Stimulated activated CD8-positive, alpha-beta memory T cell treated with anti-CD3 and anti-CD28 coated beads, Interleukin-15, amount 100 ng/mL, for 24 hours (primary cell): ENCODE data around the gene DENND4B.
A peak's percentile ranks its signal among the peaks of the same experiment; 100 is the strongest.
"Not testable (repeated sequence)": the region's sequence is repeated elsewhere in the genome, so short reads cannot be mapped to it uniquely, and the experiment has no call there.

Experiments
- DNase-seq: peaks from one replicate; pipeline ENCODE4 v3.0.0-alpha.2; 2020; ENCODE audit warnings: low read depth

Gene DENND4B

GRCh38 chr1:153928245-153928644 lies 18.3 kb downstream of the DENND4B start:
- DNase-seq, result no peak

DNA sequence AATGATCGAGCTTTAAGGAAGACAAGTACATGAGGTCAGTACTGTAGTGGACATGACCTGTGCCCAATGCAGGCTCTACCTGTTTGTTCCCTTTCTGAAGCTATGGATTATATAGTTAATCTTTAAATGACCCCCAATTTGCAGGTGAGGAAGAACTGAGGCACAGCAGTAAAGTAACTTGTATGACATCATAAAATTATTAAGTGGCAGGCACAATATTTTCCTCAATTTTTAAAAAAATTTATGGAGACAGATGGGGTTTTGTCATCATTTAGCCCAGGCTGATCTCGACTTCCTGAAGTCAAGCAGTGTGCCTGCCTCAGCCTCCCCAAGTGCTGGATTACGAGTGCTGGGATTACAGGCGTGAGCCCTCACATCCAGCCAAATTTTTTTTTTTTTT lies 20.1 kb downstream of the DENND4B start:
- DNase-seq, result no peak

DNA sequence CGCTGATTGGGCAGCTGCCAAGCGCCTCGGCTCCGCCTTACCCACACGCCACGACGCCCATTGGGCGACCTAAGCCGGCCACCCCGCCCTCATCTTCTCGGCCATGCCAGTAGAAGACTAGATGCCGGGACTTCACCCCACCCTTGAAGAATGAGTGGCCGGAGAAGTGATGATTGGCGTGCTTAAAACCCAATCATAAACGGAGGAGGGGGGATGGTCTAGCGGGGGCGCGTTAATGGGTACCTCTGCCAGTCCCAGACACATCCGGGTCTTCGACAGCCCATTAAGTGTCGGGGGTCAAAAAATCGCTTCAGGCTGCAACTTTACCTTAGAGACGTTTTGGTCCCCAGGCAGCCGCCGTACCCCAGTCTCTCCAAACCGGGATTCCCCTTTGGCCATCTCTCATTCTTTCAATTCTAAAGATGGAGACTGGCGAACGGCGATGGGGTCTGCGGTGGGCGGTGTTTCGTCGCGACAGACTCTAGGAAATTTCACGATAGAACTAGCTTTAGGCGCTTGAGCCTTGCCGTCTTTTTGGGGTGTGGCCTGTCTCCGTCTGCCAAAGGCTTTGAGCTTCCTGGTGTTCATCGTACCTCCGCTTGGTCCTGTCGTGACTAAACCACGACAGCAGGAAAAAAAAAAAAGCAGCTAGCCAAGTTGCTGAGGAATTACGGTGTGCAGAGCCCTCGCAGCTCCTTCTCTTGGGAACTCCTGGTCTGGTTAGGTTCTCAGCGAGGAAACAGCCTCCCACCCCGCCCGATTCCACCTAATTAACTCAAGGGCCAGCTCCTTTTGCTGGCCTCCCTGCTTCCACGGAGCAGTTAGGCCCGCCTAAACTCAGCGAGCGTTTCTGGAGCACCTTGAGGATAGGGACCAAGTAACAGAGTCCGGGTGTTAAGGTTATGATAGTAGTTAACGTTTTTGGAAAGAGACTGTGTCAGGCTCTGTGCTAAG lies 23.3 kb downstream of the DENND4B start, which contains the start of gene GATAD2B:
TSS of gene GATAD2B (minus strand) at position 1 of the 954 bp plus-strand sequence. CDS start 94,625 bp downstream, outside the sequence.
- DNase-seq, result peak; percentile 90

DNA sequence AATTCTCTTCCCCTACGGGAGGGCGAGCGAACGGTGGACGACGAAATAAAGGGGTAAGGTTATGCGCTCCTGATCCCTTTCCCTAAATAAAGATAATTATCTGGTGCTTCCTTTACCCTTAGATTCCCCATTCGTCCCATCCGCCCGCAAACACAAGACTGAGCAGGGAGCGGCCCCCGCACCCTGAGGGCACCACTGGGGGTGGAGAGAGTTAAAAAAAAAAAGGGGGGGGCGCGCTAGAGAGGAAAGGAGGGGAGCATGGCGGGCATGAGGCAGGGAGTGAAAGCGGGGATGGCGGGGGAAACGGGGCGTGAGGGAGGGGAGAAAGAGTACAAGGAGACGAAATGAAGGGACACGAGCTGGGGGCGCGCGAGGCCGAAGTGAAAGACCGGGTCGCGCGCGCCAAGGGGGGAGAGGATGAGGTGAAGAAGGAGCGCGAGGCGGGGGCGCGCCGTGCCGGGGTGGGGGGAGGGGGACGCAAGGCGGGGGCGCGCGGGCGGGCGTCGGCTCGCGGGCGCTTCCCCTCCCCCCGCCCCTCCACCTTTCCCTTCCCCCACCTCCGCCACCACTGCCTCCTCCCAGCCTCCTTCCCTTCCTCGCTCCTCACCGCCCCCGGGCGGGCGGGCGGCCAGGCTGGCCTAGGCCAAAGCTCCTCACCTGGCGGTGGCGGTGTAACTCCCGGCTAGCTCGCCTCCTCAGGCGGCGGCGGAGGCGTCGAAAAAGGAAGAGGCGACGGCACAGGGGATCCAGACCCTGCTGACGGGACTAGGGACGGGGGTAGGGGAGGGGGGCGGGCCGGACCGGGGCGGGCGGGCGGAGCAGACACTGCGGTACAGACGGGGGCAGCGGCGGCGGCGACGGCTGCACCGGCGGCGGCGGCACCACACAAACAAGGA lies 24.2 kb downstream of the DENND4B start:
- peak; percentile 38 for DNase-seq

DNA sequence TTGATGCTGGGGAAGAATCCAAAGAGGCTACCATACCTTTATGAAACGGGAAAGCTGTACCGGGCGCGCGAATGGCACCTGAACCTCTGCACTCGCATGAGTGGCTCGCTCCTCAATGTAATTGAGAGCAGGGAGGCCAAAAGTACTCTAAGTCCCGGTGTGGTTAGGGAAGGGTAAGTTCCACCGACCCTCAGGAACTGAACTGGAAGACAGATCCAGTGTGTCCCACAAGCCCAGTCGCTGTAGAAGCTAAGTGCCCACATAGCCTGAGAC lies 24.8 kb downstream of the DENND4B start:
- DNase-seq, result no peak

DNA sequence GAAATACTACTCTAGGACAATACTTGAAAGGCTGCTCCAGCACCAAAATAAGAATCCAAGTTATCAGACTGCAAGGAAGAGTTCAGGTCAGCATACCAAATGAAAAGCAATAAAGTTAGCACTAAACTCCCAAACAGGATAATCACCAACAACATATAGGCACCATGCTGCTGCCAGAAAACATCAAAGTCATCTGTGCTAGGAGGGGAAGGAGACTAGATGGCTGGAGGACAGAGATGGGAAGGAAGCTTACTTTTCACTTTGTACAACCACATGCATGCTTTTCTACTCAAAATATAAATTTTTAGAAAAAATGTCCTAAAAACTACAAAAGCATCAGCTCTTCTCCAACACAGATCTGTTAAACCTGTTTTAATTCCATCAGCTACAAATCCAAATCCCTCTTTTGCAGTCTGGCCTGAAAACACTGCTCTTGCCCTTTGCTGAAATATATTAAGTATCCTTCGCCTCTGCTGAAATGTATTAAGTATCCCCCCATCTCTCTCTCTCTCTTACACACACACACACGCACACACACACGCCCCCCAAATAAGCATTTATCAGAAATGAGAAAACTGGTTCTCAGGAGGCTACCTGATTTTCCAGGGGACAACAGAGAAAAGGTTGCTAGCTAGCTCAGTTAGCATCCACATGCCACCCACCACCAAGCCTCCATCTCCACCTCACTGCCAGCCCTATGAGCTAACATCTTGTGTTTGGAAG lies 25.3 kb downstream of the DENND4B start:
- no peak for DNase-seq

- DNase-seq, result no peak
These were observed 26.4 kb downstream of the DENND4B start for GRCh38 chr1:153919876-153920852.

GRCh38 chr1:153916297-153916696 lies 30.2 kb downstream of the DENND4B start:
- DNase-seq, result no peak

GRCh38 chr1:153912349-153912748 lies 34.2 kb downstream of the DENND4B start:
- DNase-seq, result no peak

GRCh38 chr1:153910560-153910959 lies 36.0 kb downstream of the DENND4B start:
- DNase-seq, result not testable (repeated sequence)

- no peak for DNase-seq
These were observed 38.4 kb downstream of the DENND4B start for GRCh38 chr1:153908071-153908470.

GRCh38 chr1:153907134-153907533 lies 39.4 kb downstream of the DENND4B start:
- no peak for DNase-seq

DNA sequence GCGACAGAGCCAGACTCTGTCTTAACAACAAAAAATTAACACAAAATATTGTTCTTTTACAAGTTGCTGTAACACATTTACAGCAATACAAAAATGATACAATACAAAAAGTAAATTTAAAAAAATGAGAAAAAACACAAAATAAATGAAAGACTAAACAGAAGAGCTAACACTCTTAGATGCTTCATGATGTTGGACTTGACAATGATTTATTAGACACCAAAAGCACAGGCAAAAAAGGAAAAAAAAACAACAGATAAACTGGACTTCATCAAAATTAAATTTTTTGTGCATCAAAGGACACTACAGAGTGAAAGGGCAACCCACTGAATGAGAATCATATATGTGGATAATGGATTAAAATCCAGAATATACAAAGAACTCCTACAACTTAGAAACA lies 40.1 kb downstream of the DENND4B start:
- DNase-seq, result no peak

DNA sequence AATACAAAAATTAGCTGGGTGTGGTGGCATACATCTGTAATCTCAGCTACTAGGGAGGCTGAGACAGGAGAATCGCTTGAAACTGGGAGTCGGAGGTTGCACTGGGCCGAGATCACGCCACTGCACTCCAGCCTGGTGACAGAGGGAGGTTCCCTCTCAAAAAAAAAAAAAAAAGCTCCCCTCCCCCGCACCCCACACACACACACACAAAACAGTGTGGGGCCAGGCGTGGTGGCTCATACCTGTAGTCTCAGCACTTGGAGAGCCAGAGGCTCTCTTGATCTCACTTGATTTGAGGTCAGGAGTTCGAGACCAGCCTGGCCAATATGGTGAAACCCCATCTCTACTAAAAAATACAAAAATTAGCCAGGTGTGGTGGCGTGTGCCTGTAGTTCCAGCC lies 40.6 kb downstream of the DENND4B start:
- not testable (repeated sequence) for DNase-seq

DNA sequence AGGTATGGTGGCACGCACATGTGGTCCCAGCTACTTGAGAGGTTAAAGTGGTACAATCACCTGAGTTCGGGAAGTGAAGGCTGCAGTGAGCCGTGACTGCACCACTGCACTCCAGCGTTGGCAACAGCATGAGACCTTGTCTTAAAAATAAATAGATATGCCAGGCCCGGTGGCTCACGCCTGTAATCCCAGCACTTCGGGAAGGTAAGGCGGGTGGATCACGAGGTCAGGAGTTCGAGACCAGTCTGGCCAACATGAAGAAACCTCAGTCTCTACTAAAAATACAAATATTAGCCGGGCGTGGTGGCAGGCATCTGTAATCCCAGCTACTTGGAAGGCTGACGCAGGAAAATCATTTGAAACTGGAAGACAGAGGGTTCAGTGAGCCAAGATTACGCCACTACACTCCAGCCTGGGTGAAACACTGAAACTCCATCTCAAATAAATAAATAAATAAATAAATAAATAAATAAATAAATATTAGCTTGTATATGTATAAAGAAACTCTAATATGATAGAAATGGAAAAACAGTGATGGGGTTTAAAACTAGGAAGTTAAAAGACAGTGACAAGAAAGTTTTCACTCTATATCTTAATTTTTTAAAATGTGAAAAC lies 42.6 kb downstream of the DENND4B start:
- DNase-seq, result no peak

GRCh38 chr1:153899509-153899908 lies 47.0 kb downstream of the DENND4B start:
- DNase-seq, result no peak

DNA sequence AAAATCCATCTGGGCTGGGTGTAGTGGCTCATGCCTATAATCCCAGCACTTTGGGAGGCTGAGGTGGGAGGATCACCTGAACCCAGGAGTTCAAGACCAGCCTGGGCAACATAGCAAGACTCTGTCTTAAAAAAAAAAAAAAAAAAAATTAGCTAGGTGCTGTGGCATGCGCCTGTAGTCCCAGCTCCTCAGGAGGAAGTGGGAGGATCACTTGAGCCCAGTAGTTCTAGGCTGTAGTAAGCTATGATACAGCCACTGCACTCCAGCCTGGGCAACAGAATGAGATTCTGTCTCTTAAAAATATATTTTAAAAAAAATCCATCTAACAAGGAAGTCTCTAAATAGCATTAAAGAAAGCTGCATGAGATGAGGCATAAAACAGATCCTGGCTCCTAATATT lies 50.7 kb downstream of the DENND4B start:
- not testable (repeated sequence) for DNase-seq

DNA sequence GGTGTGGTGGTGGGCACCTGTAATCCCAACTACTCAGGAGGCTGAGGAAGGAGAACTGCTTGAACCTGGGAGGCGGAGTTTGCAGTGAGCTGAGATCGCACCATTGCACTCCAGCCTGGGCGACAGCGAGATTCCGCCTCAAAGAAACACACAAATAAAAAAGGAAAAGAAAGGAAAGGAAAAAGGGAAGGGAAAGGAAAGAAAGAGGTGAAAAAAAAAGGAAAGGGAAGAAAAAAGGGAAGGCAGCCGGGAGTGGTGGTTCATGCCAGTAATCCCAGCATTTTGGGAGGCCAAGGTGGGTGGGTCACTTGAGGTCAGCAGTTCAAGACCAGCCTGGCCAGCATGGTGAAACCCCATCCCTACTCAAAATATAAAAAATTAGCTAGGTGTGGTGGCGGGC lies 55.5 kb downstream of the DENND4B start:
- DNase-seq, result not testable (repeated sequence)

- DNase-seq, result no peak
These were observed 58.0 kb downstream of the DENND4B start for GRCh38 chr1:153888533-153888932.

DNA sequence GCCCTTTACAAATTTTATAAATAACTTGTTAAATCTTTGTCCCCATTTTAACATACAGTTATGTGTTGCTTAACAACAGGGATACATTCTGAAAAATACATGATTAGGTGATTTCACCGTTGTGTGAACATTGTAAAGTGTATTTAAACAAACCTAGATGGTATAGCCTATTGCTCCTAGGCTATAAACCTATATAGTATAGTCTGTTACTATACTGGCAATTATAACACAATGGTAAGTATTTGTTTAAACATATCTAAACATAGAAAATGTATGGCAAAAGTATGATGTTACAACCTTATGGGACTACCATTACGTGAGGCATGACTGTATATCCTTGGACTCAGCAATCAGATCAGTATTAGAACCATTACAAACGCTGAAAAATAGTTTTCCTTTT lies 60.4 kb downstream of the DENND4B start:
- no peak for DNase-seq

DNA sequence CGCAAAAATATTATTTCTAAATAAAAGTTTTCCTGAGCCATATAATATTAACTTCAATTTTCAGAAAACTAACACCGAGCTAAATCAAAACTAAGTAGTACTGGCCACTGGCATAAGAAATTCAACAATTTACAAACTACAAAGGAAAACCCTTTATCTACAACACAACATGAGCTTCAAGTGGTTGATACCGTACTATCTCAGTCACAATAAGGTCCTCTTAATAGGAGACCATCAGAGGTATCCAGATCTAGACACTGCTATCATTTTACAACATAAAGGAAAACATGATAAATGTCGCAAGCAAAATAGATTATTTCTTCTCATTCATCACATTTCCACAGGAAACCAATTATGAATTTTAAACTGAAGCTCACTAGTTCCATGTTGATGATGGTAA lies 63.3 kb downstream of the DENND4B start:
- no peak for DNase-seq
